Non-pigmented ciliary epithelial cell (primary cell): Measurements from ENCODE around the gene ZACN.

Source experiments
- DNase-seq: peaks from one replicate; pipeline ENCODE4 v3.0.0-alpha.2; 2010; ENCODE audit warnings: low read depth

The ZACN gene

DNA sequence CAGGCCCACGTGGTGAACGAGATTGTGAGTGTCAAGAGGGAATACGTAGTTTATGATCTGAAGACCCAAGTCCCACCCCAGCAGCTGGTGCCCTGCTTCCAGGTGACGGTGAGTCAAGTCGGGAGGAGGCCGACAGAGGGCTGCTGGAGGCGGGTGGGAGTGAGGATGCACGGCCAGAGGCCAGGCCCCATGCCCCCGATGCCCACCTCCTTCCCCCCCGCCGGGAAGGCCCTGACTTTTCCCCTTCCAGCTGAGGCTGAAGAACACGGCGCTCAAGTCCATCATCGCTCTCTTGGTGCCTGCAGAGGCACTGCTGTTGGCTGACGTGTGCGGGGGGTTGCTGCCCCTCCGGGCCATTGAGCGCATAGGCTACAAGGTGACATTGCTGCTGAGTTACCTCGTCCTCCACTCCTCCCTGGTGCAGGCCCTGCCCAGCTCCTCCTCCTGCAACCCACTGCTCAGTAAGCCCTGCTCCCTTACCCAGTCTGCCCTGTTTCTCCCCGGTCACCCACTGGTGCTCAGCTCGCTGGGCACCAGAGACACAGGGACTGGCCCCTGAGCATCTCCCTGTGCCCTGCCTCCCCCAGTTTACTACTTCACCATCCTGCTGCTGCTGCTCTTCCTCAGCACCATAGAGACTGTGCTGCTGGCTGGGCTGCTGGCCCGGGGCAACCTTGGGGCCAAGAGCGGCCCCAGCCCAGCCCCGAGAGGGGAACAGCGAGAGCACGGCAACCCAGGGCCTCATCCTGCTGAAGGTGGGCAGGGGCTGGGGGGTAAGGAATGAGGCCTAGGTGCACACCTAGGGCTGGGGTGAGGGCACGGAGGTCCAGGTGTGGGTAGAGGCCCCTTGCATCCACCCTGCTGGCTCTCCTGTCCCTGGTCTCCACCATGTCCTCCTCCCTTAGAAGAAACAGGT is 2.6 kb downstream of the ZACN start:
- DNase-seq = no peak

DNA sequence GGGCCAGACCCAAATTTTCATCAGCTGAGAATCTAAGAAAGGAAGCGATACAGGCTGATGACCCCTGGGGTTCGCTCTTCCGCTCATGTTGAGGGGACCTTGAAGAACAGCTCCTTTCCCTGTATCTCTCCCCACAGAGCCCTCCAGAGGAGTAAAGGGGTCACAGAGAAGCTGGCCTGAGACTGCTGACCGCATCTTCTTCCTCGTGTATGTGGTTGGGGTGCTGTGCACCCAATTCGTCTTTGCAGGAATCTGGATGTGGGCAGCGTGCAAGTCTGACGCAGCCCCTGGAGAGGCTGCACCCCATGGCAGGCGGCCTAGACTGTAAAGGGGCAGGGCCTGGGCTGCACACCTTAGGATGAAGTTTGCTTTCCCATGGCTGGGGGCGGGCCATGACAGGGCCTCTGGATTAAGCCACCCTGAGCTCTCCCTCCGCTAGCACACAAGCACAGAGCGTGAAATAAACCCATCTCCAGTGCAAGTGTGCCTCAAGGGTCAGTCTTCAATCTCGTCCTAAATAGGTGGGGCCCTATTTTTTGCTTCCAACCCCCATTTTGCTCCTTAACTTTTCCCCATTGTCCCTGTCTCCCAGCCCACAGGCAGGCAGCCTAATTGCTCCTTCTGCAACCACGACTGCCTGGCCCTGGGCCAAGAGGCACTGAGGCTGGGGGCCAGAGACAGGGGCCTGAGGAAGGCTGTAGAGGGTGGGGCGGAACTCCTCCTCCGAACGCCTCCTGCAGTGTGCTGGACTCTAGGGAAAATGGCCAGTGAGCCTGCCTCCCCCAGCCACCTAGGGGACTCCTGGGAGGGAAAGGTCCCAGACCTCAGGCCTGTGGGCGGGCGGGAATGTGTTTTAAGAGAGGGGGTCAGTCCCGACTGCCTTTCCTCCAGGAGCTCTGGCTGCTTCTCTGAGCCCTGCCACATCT is 3.6 kb downstream of the ZACN start:
- DNase-seq = no peak

DNA sequence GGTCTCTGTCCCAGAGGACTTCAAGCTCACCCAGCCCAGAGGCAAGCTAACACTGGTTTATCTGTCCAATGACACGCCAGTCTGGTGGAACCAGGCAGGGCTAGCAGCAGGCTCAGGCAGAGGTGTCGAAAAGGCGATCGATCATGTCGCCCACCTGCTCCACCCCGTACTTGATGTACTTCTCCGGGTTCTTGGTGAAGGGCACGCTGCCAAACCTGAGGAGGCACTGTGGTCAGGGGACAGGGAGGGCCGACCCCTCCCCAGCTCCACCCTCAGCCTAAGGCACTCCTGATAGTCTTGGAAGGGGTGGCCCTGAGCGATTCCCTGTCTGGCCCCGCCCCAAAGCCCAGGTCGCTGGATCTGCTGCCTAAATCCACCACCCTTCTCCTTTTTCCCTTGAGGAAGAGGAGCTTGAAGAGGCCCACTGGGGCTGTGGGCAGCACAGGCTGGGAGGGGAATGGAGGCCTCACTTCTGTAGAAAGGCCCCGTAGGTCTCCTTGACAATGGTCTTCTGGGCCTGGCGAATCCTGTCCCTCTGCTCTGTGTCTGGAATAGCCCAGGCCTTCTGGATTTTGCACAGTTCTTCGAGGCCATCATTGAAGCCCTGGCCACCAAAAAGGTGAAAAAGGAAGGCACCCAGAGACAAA is 4.7 kb downstream of the ZACN start:
- no peak for DNase-seq

DNA sequence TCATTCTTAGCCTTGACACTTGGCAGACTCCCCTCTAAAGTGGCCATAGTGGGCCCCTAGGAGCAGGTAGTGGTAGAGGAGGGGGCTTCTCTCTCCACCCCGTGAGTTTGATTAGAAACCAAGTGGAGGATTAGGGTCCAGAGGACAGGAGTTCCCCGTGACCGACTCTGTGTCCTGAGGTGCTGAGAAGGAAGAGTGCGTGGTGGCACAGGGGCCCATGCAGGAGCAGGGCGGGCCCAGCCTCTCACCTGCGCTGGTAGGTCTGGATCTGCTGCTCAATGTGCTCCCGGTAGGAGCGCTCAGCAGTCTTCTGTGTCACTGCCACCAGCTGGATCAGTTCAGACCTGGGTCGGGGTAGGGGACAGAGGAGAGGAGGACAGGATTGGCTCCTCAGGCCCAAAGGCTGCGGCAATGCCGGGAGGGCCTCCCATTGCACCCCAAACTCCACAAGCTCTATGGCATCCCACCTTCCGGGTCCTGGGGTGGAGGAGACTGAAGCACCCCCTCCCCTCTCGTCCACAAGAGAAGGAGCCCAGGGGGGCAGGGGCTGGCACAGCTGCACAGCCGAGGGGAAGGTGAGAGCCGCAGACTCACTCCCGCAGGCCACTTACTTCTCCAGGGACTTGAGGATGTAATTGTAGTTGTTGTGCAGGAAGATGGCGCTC is 6.2 kb downstream of the ZACN start:
- no peak for DNase-seq

DNA sequence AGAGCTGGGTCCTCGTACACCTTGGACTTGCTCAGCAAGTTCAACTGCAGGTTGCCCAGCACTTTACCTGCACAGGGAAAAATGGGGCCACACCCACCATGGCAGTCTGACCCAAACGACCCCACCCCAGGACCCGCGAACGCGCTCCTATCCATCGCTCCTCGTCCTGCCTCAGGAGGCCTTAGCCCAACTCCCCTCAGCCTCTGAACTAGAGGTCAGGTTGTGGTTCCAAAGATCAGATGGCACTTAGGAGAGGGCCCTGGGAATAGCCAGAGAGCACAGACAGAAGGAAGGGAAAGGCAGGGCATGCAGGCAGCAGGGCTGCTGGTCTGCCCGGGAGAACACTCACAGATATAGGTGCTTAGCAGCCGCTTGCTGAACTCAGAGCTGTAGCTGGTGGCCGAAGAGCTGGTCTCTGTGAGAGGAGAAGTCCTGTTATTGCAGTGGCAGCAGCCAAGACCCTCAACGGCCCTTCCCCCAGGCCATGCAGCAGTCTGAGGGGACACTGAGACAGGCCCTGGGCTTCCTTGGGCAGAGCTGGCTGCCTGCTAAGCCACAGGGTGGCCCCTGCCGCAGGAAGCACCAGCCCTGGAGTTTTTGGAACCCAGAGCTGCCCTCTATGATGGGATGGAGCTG is 6.9 kb downstream of the ZACN start:
- no peak for DNase-seq

DNA sequence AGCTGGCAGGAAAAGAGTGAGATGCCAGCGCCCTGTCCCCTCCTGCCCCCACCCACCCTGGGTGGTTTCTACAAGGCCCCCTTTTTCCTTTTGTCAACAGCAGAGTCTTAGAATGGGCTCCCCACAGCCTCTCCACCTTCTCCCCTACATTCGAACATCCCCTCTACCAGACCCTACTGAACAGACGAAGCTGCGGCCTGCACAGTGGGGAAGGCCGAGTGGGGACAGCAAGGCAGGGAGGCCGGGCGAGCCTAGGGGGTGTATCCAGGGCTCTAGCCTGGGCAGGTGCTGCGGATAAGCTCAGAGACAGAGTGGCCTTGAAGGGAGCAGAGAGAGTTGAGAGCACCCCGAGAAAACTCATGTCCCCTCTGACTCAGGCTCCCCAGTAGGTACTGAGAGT is 7.4 kb downstream of the ZACN start:
- no peak for DNase-seq

DNA sequence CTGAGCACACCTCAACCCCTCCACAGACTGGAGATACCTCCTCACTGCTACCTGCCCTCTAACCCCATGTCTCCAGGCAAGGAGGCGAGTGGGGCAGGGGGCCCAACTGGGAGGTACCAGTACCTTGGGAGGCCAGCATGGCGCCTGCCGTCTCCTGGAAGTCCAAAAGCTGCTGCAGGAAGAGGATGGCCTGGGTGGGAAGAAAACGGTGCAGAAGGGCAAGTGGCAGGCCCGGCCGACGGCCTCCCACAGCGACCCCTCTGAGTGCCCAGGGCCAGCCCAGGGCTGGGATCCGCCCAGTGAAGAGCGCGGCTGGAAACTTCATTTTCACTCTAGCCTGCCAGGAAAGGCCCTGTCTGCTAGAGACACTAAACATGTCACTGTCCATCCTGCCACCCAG is 8.5 kb downstream of the ZACN start:
- DNase-seq = no peak

DNA sequence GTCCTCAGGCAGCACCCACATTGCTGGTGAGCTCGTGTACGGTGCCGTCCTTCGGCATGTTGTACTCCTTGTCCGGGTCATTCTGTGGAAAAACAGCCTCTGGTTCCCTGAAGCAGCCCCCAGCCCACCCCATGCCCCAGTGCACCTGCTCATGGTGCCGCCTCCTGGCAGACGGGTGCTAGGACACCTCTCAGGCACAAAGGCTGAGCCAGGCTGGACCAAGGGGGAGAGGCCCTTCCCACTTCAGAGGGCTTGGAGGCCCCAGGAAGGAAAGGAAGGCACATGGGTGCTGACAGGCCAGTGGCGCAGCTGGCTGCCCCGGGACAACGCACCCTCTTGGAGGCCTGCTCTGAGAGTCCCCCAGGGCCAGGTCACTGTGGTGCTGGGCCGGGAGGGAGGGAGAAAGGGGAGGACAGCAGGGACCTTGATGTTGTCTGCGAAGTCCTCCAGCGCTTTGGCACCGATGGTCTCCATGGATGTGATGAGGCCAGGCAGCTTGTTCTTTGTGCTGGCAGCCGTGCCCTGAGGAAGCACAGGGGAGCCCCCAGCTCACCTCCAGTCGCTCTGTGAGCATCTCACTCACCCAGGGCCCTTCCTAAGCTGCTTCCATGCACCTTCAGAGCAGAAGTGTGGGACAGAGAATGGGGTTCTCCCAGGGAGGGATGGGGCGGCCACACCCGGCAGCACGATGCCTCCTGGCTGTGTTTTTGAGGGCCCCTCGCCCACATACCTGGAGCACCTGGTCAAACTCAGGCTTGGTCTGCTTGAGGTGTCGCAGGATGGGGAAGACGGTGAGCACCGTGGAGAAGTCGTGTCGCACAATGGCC is 9.3 kb downstream of the ZACN start:
- DNase-seq = no peak

DNA sequence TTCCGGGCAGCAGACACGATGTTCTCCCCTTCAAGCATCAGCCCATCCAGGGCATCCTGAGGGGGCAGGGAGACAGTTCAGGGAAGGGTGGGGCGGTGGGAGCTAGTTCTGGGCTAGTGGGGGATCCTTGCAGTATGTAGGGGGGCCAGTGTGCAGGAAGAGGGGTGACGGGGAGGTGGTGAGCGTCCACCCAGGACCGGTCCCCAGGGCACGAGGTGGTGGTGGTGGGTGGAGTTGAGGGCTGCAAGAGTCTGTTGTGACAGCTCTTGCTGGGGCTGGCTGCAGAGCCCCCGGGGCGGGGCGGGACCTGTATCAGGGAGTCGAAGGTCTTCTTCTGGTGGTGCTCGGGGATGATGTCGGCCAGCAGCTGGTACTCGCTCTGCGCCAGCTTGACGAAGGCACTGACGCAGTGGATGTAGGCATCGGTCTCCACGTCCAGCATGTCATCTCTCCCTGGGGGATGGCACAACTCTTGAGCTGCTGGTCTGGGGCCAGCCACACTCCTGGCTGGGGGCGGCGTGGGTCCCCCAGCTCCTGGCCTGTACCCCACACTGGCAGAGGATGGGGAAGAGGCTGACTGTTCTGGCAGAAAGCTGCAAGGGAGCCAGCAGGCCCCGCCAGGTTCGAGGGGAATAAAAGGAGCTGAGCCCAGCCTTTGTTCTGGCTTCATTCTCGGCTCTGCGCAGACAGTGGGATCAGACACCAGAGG is 10.0 kb downstream of the ZACN start:
- no peak for DNase-seq

DNA sequence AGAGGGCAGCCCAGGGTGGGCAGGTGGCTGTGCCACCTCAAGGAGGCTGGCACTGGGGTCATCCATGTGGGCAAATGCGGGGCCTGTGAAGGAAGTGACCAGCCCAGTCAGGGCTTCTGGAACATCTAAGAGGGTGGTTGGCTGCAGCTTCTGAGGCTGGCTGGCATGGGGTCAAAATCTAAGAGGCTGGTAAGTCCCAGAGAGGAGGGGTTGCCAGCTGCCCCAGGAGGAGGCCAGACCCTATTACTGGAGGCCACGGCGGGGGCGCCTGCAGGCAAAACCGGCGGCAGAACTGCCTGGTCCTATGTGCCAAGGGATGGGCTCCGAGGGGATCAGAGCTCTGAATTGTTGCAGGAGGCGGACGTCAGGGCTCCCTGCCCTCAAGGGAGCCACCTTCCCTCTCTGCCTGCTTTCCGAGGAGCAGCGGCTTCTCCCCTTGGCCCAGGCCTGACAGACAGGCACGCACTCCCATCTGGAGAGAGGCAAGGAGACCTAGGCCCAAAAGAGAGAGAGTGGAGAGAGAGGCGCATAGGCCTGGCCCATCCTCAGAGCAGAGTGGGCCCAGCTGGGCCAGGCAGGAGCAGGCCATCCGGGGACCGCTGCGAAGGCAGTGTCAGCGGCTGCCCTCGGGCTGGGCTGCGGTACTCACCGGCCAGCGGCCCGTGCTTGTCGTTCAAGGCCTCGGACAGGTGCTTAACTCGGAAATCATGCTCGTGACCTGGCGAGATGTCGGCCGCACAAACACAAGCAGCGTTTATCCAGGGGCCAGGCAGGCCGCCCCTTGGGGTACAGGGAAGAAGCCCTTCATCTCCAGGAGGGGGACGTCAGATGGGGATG is 10.9 kb downstream of the ZACN start:
- DNase-seq = no peak

DNA sequence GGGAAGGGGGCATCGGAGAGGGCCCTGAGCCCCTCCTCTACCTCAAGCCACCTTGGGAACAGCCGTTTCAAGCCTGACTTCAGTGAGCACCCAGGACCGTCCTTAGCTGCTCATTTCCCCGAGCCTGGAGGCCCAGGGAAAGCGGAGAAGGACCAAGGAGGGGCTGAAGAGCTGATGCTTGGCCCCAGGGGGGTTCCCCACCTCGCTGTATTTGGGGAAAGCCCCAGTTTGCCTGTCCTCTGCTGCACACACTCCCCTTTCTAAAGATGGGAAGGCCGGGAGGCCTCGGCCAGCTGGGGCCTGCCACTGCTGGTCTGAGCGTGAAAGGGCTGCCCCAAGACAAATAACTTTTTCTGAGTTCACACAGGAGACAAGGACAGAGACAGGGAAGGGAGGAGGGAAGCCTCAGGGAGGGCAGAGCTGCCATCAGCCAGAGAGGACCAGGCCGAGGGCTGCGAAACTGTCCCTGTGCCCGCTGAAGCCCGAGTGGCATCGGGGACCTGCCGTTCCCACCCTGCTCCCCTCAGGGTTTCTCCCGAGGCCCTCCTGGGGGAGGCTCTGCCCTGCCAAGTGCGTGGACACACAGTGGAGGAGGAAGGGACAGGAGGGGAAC is 11.6 kb downstream of the ZACN start:
- DNase-seq = no peak

DNA sequence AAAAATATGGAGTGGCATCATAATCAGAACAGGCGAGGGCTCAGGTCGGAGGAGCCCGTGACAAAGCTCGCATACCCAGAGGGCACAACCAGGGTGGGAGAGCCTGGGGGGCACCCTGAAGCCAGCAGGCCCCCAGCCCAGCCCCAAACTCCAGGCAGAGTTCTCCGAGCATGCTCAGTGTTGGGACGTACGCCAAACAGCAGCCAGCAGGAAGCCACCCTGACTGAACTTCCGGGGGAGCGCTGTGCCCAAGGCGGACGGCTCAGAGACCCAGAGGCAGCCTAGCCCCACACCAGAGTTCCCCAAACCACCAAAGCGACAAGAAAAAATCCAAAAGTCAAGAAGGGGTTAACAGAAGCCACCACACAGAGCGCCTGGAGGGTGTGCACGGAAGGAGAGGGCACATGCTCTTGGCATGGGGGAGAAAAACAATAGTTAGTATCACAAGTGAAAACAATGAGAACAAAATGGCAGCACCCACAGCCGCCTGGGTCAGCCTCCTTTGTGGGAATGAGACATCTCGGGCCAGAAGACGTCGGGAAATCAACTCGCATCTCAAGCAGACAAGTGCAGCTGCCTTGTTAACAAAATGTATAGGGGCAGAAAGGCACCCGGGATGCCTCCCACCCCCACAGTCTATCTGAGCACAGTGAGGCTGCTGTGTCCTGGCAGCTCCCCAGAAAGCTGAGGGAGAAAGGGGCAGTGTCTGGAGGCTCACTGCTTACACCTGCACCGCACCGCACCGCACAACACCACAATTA is 12.7 kb downstream of the ZACN start:
- DNase-seq = no peak

DNA sequence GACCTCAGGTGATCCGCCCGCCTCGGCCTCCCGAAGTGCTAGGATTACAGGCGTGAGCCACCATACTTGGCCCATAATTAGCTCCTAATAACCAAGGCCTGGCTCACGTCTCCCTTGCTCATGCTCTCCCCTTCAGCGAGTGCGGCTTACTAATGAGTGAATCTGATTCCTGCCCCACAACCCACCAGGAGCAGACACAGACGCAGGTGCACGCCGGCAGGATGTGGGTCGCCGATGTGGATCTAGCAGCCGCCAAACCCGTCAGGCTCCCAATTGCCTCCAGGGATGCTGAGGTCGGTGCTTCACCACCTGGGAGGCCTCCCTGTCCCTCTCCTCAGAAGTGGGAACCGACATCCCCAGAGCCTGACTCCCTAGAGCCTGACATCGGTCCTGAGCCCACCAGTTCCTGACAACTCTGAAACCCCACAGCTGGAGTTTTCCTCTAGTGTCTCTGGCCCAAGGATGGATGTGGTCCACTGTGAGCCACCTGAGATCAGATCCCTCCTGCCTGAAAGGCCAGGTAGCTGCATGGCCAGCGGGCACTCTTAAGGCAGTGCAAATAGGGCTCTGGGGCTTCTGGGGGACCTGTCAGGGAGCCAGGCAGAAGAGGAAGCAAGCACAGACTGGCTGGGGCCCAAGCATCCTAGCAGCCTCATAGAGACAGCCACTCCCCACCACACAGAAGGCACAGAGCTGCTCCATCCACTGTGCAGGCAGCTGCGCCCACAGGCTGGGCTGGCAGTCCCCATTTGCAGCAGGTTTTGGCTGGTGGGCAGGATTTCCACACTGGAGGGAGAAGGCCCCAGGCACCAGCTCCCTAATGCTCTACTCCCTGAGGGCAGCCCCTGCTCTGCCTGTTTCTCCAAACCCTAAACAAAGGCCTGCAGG is 13.8 kb downstream of the ZACN start:
- no peak for DNase-seq

DNA sequence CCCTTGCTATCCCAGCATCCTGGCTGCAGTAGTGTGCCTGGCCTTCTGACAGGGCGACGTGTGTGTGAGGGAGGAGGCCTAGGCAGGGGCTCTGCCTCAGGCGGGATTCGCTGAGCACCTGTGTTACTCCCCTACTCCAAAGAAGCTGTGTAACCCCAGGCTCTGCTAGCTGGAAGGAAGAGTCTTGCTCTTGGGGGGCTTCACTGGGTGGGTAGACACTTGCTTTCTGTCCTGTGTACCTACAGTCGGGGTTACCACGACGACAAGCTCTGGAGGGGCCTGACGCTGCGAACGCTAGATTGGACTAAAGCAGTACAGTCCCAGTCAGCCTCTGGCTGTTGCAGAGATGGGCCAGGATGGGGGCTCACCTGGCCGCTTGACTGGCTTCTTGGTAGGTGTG is 15.1 kb downstream of the ZACN start:
- no peak for DNase-seq

DNA sequence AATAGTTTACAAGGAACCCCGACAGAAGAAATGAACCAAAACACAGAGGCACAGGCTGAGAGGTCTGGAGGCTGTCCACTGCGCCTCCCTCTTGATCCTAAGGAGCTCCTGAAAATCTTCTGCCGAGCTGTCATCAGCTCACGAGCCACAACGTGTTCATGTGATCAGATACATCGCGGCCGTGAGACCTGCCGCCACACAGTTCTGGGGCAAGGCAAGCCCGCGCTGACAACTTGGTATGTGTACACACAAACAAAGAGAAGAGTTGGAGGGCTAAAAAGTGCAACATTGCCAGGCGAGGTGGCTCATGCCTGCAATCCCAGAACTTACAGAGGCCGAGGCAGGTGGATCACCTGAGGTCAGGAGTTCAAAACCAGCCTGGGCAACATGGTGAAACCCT is 17.0 kb downstream of the ZACN start:
- DNase-seq = no peak

DNA sequence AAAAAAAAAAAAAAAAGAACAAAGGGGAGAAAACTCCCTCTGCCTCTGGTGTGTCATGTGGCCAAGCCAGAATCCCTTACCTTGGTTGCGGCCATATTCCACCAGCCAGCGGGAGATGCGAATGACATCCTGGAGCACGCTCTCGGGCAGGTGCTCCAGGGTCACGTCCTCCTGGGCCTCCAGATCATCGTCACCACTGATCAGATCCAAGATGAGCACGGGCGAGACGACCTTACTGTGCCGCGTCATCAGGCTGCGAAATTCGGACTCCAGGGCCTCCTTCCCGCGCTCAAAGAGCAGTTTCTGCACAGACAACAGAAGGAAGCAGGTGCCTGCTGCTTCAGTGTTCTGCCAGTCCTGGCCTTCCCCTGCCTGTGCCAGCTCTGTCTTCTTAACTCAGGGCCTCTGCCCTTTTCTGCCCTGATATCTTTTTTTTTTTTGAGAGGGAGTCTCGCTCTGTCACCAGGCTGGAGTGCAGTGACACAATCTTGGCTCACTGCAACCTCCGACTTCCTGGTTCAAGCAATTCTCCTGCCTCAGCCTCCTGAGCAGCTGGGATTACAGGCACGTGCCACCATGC is 18.8 kb downstream of the ZACN start:
- no peak for DNase-seq

DNA sequence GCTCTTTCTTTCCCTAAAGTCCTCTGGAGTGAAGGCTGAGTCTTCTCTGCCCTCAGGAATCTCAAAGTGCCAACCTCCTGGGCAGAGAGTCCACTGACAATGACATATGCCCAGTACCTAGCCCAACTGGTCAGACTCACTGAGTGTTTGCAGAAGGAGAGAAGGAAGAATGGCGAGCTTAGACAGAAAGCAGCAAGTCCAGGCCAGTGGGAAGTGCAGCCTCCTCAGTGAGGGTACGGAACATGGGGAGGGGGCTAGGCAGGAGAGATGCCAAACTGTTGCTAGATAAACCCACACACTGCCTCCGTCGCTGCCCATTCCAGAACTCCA is 23.9 kb downstream of the ZACN start:
- no peak for DNase-seq
